Measurements from ENCODE around the gene HIVEP2. TPM values are rescaled to one million over a fixed set of nuclear protein-coding genes. Genes with fewer than 3 reads are reported as not detected.

Gene HIVEP2
- total RNA-seq, 1 donor from 2014 or later: 18.7 TPM

DNA sequence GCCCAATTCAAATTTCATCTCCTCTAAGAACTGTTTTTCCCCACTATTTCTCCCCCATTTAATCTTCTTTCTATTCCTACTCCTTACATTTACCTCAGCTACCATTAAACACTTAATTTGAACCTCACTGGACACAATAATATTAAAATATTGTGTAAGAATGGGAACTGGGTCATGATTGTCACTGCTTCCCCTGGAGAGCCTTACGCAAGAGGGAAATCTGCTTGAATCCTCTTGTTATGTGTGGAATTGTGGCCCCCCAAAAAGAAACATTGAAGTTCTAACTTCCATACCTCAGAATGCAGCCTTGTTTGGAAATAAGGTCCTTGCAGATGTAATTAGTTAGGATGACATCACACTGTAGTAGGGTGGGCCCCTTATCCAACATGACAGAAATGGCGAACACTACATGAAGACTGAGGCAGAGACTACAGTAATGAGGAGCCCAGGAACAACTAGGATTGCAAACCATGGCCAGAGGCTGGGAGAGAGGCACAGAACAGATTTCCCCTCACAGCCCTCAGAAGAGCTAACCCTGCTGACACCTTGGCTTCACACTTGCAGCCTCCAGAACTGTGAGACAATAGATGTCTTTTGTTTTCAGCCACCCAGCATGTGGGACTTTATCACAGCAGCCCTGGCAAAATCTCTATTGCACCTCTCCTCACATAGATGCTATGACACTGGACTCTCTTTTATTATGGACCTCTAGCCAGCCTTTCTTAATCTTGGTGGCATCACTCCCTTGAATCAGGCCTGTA, 29.9 kb downstream of the HIVEP2 start:
- DNase-seq: no peak

DNA sequence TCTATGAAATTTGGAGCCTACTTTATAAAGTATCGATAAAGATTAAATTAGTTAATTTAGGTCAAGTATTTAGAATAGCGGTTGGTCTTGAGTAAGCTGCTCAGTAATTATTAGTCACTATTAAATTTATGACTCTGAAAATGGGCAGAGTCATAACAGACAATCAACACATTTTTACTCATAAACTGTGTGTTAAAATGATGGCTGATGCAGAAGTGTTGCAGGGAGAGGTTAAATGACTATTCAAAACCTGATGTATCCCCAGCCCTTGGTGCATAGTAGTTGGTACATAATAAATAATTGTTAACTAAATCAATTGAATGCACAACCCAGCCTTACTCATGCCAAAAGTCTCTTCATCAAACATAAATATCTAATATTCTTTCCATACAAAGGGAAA, 30.6 kb downstream of the HIVEP2 start:
- no peak for DNase-seq

DNA sequence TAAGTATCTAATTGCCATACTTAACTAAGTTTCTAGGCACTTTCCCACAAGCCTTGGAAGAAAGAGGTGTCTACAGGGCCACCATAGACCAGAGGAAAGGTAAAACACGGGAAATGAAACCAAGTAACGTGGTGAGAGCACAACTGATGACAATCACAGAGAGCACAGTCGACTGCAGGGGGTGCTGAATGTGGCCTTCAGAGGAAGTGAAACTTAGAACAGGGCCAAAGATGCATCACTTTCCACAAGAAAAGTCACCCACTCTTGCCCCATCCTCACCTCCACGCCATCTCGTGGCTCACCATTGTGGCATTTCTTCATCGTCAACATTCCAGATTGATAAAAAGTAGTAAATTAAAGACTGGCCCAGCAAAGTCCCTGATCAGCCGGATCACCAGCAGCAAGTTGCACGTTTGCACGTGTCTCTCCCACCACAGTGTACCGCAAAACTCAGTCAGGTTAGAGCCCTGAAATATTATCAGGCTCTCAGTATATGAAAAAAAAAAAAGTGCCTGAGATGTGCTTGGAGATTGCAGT, 31.4 kb downstream of the HIVEP2 start:
- DNase-seq: no peak

DNA sequence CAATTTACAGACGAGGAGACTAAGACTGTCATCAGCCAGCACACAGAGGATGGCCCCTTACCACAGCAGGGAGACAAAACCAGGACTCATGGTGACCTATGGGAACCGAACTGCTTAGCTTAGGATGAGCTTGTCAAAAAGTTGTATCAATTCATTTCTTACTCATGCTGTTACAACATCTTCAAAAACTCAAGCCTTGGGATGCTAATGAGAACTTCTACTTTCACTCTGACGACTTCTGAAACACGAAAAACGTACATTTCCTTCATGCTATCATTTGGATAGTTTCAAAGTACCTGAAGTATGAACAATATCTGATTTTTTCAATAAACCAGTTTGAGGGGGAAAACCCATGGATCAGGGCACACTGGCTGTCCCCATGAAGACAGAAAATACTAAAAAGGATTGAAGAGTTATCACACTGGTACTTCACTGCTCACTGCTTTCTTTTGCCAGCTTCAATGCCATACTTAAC, 31.9 kb downstream of the HIVEP2 start:
- no peak for DNase-seq

DNA sequence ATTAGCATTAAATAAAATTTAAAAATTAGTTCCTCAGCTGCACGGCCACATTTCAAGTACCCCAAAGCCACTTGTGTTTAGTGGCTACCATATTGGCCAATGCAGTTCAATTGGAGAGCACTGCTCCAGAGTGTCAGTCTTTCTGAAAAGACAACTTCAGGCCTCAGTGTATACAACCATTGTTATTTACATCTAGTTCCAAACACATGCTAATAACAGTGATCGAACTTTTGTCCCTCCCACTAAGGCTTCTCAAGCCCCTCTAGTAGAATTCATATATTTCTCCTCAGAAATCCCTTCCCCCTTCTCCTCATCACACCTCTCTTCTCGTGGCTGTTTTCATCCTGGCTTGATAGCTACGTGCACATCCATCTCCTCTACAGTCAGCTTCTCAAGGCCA, 32.9 kb downstream of the HIVEP2 start:
- no peak for DNase-seq

DNA sequence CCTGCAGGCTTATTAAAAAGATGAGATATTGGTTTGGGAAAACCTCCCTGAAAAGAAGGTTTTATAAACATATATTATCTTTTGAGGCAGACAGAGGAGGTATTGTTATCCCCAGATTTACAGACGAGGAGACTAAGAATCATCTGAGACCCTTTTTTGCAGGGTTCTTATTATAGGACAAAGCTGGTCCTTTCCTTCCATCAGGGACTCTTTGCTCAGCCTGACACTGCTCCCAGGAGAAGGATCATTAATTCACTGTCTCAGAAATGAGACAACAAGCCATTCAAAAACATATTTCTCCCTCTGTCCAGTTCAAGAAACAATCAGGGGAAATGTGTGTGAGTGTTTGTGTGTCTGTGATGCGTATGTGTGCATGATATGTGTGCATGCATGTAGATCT, 33.5 kb downstream of the HIVEP2 start:
- DNase-seq: no peak

DNA sequence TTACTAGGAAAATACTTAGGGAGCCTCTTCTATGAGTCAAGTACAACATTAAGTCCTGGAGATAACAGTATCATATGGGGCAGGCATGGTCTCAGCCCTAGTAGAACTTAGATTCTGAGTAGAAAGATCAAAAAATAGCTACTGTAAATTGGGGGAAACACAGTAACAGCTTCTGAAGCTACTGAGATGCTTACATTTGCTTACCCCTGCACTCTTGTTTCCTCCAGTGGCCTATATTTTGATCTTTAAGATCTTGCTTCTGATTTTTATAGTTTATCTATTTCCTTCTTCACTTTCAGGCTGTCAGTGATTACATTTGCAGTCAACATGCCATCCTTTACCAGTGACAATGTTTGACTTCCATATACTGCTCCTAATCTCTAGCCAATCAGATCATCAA, 35.3 kb downstream of the HIVEP2 start:
- no peak for DNase-seq

DNA sequence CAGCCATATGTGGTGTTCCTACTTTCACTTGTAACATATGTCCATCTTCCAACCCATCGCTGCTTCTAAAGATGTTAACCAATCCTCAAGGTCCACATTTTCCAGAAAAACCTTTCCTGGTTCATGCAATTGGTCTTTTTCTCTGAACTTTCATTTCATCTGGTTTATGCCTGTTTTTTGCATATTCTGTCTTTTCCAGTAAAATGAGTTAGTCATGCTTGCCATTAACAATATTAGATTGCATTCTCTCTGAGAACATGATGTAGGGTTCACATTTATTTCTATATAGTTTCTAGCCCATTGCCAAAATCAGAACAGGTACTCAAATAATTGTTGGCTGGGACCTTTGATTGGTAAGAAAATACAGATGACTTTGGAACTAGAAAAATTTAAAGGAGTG, 36.7 kb downstream of the HIVEP2 start:
- no peak for DNase-seq

DNA sequence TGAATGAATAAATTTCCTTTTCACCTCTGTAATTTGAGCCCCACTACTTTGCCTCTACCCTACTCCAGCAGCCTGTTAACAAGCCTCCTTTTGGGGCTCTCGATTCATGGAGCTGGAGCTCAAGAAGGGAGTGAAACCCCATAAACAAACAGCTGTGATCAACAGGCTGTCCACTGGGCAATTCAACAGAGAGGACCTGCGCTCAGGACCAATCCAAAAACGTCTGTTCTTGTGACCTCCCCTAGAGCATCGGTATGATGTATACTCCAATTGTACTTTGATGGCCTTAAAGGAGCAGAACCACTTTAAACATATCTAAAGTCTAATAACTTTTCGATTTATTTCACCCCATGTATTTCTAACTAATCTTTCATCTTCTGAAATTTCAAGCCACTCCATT, 37.4 kb downstream of the HIVEP2 start:
- no peak for DNase-seq

DNA sequence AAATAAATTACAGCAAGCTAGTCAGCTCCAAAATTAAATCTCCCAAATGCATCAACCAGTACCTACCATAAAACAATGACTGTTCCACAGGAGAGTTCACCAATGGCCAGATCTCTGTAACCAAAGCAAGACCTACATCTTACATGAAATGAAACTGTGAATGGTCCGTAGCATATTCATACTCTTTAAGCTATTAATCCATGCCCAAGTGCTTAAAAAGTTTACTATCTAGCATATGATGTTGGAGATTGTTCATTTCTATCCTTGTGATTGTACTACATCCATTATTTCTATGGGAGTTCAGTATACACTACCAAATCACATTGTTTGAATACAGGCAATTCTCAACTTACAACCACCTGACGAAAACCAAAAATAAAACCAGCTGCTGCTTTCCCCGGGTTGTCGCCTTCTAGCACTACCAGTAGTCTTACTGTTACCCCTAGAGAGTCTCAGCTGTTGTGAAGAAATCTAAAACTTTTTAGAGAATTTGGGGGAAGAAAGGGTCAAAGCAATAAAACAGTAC, 38.0 kb downstream of the HIVEP2 start:
- no peak for DNase-seq

DNA sequence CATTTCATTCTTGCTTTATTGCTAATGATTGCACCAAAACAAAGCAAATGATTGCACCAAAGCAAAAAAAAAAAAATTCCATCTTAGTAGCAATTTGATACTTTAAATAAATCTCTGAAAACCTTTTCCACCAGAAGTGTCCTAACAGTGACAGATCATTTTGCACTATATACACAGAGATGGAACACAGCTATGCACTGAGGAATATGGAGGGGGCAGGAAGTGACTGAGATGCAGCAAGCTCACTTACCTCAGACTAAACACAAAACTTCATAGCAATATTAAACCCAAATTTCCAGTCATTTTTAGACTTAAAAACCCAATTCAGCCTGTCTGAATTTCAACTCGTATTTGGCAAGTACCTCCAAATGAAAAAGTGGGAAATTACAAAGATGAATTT, 41.2 kb downstream of the HIVEP2 start:
- no peak for DNase-seq

DNA sequence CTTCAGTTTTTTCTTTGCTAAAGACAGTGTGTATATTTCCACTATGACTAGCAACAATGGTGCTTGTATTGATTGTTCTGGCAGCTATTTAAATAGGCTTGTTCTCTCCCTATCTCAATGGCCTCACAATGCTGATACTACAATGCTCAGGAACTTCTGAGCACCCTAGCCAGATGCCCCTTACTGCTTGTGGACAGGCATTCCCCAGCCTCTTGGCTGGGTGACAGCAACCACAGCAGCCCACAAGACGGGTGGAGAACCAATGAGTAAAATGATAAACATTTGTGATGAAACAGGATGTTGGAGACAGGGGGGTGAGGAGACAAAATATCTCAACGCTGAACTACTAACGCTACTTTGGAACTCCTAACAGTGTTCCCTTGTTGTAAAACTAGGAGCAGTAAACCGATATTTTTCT, 42.3 kb downstream of the HIVEP2 start:
- DNase-seq: no peak

DNA sequence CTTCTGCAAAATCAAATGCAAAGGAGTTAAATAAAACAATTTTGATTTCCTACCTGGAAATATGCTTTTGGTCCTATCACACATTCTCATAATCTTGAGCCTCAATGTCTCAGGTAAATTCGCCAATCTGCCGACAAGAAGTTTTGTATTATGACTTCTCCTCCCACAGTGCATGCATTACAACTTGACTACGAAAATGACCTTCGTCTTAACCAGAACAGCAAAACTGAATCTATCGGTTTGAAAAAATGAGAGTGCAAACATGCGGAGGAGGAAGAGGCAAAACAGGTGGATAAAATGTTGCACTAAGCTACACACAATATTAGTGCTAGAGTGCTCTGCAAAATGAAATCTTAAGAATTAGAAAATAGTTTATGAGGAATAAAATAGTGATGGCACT, 43.4 kb downstream of the HIVEP2 start:
- DNase-seq: no peak

DNA sequence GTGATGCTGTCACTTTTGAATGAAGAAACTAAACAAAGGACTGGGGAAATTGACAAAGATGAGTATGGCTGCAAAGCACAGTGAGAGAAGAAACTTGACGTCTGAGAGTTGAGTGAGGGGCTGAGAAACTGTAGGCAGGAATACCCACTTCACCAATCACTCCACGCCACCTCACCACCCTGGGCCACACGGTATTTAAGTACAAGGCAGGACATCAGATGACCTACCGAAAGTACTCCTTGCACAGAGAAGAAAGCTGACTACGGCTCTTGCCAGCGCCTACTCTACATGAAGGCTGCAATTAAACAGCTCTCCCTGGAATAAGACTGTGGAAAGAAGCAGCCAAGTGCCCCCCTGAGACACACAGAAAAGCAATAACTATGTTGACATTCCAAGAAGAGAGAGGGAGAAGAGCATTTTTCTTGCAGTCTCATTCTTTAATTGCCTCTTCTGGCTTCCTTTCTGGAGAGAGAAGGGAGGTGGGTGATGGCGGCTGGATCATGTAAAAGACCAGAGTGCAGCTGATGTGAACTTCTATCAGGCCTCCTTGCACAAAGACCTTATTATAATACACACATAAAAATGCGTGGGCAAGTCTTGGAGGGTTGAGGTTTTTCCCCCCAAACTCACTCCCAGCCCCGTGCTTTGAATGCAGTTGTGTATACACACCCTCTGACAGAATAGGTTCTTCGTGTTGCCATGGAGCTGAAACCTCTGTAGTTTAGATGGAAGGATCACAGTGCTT, 44.6 kb downstream of the HIVEP2 start:
- DNase-seq: no peak

DNA sequence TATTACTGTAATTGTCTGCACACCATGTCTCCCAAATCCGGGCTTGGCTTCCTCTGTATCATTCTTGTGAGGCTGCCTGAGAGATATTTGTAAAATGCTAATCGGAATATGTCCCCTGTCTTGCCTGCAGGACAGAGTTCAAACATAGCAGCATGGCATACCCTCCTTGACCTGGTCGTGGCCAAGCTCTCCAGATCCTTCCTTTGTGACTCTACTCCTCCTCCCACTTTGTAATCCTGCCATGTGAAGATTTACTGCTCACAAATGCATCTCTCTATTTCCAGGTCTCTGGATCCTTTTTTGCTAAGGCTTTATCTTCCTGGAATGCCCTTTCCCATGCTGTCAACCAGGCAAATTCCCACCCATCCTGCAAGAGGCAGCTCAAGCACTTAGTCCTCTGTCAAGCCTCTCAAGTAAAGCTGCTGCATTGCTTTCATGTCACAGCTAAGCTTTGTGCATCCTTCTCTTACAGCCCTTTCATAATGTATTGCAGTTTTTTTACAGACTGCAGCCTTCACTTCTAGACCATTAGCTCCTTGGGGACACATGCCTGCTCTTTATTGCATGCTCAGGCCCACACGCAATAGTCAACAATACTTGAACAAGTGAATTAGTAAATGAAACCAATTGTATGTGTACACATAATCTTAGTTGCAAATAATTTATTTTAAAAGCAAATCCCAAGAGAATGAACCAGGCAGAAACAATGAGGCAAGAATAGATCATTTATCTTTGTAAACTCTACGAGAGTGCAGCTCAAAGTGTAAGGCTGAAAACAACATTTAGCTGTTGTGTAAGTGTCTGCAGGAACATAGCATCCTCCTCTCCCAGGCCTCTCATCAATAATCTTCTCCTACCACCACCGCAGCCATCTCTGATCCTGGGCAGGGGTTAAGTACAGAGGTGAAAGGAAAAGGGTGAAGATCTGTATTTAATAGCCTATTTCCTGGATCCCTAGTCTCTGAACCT, 45.8 kb downstream of the HIVEP2 start:
- no peak for DNase-seq

DNA sequence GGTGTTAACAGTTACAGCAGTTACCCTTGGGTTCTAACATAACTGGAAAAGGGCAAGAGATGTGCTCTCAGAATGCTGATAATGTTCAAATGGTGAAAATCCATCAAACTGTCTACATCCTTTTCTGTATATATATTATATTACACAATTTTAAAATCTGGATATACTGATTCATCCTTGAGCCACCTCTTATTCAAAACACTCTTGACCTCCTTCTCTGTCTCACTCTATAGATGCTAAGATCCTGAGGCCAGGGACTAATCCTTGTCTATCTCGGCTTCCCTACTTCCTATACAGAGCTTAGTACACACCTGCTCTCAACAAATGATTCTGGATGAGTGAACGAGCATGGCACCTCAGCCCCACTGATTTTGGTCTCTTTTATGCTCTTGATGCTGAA, 47.3 kb downstream of the HIVEP2 start:
- DNase-seq: no peak

DNA sequence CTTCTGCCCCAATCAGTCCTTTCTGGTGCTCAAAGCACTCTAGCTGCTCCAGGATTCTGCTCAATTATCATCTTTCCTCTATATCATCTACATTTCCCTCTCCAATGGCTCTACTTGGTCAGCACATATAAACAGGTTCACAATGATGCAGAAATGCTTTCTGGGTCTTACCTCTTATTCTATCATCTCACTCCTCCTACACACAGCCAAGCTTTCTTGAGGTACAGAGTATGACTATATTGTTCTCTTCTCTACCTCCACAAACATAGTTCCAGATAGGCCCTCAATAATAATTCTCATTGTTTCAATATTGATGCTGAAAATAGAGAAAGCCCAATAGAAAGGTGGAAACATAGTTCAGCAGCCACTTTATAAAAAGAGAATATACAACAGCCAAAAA, 48.2 kb downstream of the HIVEP2 start:
- DNase-seq: no peak

DNA sequence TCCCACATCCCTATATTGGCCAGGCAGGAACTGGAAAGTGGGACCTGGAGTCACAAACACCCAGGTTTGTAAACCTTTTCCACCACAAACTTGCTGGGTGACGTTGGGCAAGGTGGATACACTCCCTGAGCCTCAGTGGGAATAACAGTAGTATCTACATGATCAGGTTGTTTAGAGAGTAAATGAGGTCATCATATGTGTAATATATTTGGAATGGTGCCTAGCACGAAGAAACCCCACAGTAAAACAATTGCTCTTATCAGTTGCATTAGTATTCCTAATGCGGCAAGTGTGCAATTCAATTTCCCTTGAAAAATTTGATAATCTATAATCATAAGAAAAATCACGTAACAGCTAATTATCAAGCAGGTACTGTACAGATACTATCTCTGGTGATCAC, 51.9 kb downstream of the HIVEP2 start:
- no peak for DNase-seq

DNA sequence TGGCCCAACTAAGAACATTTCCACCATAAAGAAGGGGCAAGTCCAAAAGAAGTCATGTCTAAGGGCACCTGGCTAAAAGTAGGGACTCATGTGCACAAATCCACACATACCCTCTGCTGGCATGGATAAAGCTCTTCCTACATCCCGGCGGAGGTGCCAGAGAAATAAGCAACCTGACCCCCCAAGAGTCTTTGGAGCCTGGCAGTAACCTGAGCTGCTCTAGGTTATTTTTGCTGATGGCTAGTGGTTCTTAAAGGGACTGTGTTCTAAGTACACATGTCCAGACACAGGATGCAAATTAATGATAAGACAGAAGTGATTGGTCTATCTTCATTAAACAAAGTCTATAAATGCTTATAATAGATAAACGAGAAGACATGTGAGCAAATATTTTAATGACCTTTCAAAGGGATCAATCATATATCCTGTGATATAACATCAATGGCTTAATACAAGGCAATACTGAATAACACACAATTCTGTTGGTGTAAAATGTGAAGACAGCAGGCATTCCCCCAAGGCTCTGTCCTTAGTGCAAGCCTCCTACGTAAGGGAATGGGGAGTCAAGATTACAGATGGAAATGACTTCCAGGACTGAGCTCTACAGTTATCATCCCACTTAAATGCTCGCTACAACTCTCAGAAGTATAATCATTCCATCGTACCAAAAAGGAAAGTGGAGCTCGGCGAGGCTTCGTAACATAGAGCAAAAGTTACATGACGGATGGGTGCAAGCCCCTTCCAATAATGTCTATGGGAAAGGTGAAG, 52.5 kb downstream of the HIVEP2 start:
- DNase-seq: no peak

DNA sequence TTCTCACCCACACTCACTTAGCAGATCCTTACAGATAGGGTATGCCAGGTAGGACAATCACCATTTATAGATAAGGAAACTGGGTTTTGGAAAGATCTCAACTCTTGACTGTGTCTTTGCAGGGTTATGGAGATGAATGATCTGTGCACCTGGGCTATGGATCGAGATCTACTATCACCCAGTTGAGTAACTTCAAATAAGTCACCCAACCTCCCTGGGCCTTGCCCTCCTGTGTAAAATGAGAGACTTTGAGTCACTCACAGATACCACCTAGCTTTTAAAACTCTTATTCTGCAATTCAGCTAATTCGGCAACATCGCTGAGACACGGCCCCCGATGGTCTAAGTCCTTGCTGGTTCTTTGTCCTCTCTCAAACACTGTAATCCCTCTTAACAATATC, 53.5 kb downstream of the HIVEP2 start:
- DNase-seq: no peak

DNA sequence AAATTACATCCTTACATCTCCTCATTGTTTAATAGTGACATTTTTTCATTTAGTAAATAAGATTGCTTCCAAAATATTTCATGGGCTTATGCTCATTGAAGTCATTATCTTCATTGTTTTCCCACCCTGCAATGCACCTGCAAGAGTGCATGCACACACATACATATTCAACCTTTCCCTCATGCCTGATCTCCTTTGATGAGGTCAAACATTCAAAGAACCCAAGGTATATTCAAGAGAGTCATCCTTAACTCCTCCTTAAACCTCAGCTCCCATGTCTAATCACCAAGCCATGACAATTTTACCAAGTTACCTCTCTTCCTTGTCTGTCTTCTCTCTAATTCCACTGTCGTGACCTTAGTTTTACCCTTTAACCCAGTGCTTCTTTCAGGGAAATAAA, 56.5 kb downstream of the HIVEP2 start:
- DNase-seq: no peak

All from skin of body (tissue), 2 donors.